Astrocyte (in vitro differentiated cells and primary cell): Measurements from ENCODE around the gene RHOG. TPM values are rescaled to one million over a fixed set of nuclear protein-coding genes. Genes with fewer than 3 reads are reported as not detected.

Experiments used
- DNase-seq: peaks from one replicate; pipeline ENCODE4 v3.0.0-alpha.2; 2010; ENCODE audit warnings: low read depth
- FAIRE-seq: peaks from 2 replicates; lab custom pipeline; 2011; peaks lifted over from hg19 to GRCh38; lab: Jason Lieb, UNC
- H2AFZ ChIP-seq: 2 replicates; pipeline ENCODE4 v1.6.0; 2012; ENCODE audit warnings: low read depth, low read length, inconsistent platforms
- H3K27ac ChIP-seq: 2 replicates; pipeline ENCODE4 v1.5.1; 2011; ENCODE audit warnings: low read depth, low read length, inconsistent platforms
- H3K27me3 ChIP-seq: 2 replicates; pipeline ENCODE4 v1.6.0; 2011; ENCODE audit warnings: low read length, inconsistent platforms; ENCODE audit not compliant: insufficient read depth
- H3K36me3 ChIP-seq: 2 replicates; pipeline ENCODE4 v1.5.1; 2011; ENCODE audit warnings: low read length, inconsistent platforms; ENCODE audit not compliant: insufficient read depth
- H3K4me1 ChIP-seq: 2 replicates; pipeline ENCODE4 v1.5.1; 2011; ENCODE audit warnings: low read length, inconsistent platforms; ENCODE audit not compliant: insufficient read depth
- H3K4me2 ChIP-seq: 2 replicates; pipeline ENCODE4 v1.6.0; 2012; ENCODE audit warnings: low read length, inconsistent platforms
- H3K4me3 ChIP-seq: 2 replicates; pipeline ENCODE4 v1.5.1; 2011; ENCODE audit warnings: low read depth, mild to moderate bottlenecking, low read length, inconsistent platforms; ENCODE audit not compliant: insufficient read depth
- H3K79me2 ChIP-seq: 2 replicates; pipeline ENCODE4 v1.6.0; 2012; ENCODE audit warnings: mild to moderate bottlenecking, low read length, inconsistent platforms; ENCODE audit not compliant: insufficient read depth
- H3K9ac ChIP-seq: 2 replicates; pipeline ENCODE4 v1.6.0; 2012; ENCODE audit warnings: mild to moderate bottlenecking, low read length, inconsistent platforms
- H3K9me3 ChIP-seq: 2 replicates; pipeline ENCODE4 v1.5.1; 2012; ENCODE audit warnings: low read depth, mild to moderate bottlenecking, low read length, inconsistent platforms; ENCODE audit not compliant: insufficient read depth
- H4K20me1 ChIP-seq: 2 replicates; pipeline ENCODE4 v1.6.0; 2012; ENCODE audit warnings: low read length, inconsistent platforms; ENCODE audit not compliant: insufficient read depth
- H3K27ac Mint-ChIP-seq: one replicate; pipeline ENCODE4 v1.8.0; 2021; ENCODE audit warnings: mild to moderate bottlenecking, mixed read lengths; ENCODE audit not compliant: unreplicated experiment
- H3K27me3 Mint-ChIP-seq: one replicate; pipeline ENCODE4 v1.8.0; 2021; ENCODE audit warnings: low read depth, mixed read lengths; ENCODE audit not compliant: unreplicated experiment
- H3K36me3 Mint-ChIP-seq: one replicate; pipeline ENCODE4 v1.8.0; 2021; ENCODE audit warnings: low read depth, mixed read lengths; ENCODE audit not compliant: unreplicated experiment
- H3K4me1 Mint-ChIP-seq: one replicate; pipeline ENCODE4 v1.8.0; 2021; ENCODE audit warnings: low read depth, mixed read lengths; ENCODE audit not compliant: unreplicated experiment
- H3K4me3 Mint-ChIP-seq: one replicate; pipeline ENCODE4 v1.8.0; 2021; ENCODE audit warnings: mild to moderate bottlenecking, moderate library complexity, mixed read lengths; ENCODE audit not compliant: unreplicated experiment
- H3K9me3 Mint-ChIP-seq: one replicate; pipeline ENCODE4 v1.8.0; 2021; ENCODE audit warnings: mild to moderate bottlenecking, mixed read lengths; ENCODE audit not compliant: unreplicated experiment
- CTCF ChIP-seq: IDR thresholded peaks from 2 replicates; pipeline ENCODE4 v1.5.1; 2011; ENCODE audit warnings: low read depth, mild to moderate bottlenecking, inconsistent platforms, low read length, moderate library complexity; ENCODE audit not compliant: insufficient read depth
- EZH2 ChIP-seq: IDR thresholded peaks from 2 replicates; pipeline ENCODE4 v1.6.1; 2012; ENCODE audit warnings: mild to moderate bottlenecking, low read length, inconsistent platforms; ENCODE audit not compliant: insufficient read depth
- total RNA-seq: library from RNA; stranded (reverse); gene quantifications from 2 replicates; pipeline ENCODE4 v1.2.1, GENCODE V29; 2021

The RHOG gene
- total RNA-seq, 1 donor from 2014 or later = 54.5 TPM

- H3K4me1 ChIP-seq = peaks cover 5% of the 10 kb centered on the region
- H3K4me2 ChIP-seq = no peak overlapping the region
- DNase-seq = no peak
- H3K27me3 Mint-ChIP-seq = no peaks in the 10 kb centered on the region
- no peaks in the 10 kb centered on the region for H3K9me3 Mint-ChIP-seq
- H3K27me3 ChIP-seq = no peaks in the 10 kb centered on the region
- no peak overlapping the region for H3K4me3 ChIP-seq
- no peaks in the 10 kb centered on the region for H3K36me3 ChIP-seq
- no peak overlapping the region for H3K27ac Mint-ChIP-seq
- TF ChIP-seq EZH2 = no peak
- TF ChIP-seq CTCF = no peak
- H3K27ac ChIP-seq = no peak overlapping the region
- H3K4me3 Mint-ChIP-seq = no peak overlapping the region
- no peak overlapping the region for H2AFZ ChIP-seq
- no peaks in the 10 kb centered on the region for H4K20me1 ChIP-seq
- H3K4me1 Mint-ChIP-seq = peaks cover 4% of the 10 kb centered on the region
- FAIRE-seq = no peak
- no peaks in the 10 kb centered on the region for H3K36me3 Mint-ChIP-seq
- H3K9me3 ChIP-seq = no peaks in the 10 kb centered on the region
- H3K9ac ChIP-seq = no peak overlapping the region
- H3K79me2 ChIP-seq = peaks cover 4% of the 10 kb centered on the region
These were observed 4.9 kb upstream of the RHOG start for GRCh38 chr11:3845670-3846069.

- Histone ChIP-seq H3K4me3 (no peak overlapping the region), H3K9me3 (no peaks in the 10 kb centered on the region), H4K20me1 (no peaks in the 10 kb centered on the region), H3K36me3 (no peaks in the 10 kb centered on the region), H2AFZ (no peak overlapping the region), H3K4me1 (peaks cover 5% of the 10 kb centered on the region), H3K79me2 (peaks cover 7% of the 10 kb centered on the region), H3K4me2 (no peak overlapping the region), H3K27ac (no peak overlapping the region), H3K9ac (no peak overlapping the region), H3K27me3 (no peaks in the 10 kb centered on the region)
- DNase-seq (no peak), FAIRE-seq (no peak)
- Mint-ChIP-seq H3K4me1 (peaks cover 4% of the 10 kb centered on the region), H3K27ac (no peak overlapping the region), H3K9me3 (no peaks in the 10 kb centered on the region), H3K4me3 (no peak overlapping the region), H3K27me3 (no peaks in the 10 kb centered on the region), H3K36me3 (no peaks in the 10 kb centered on the region)
- TF ChIP-seq EZH2 (no peak), CTCF (no peak)
These were observed 4.5 kb upstream of the RHOG start for GRCh38 chr11:3845246-3845645.

GRCh38 chr11:3843326-3843725 lies 2.6 kb upstream of the RHOG start:
- H3K27ac Mint-ChIP-seq = no peak overlapping the region
- no peak overlapping the region for H3K4me3 Mint-ChIP-seq
- peaks cover 19% of the 10 kb centered on the region for H4K20me1 ChIP-seq
- no peaks in the 10 kb centered on the region for H3K9me3 Mint-ChIP-seq
- H3K9ac ChIP-seq = no peak overlapping the region
- H2AFZ ChIP-seq = no peak overlapping the region
- peaks cover 18% of the 10 kb centered on the region for H3K4me1 ChIP-seq
- no peaks in the 10 kb centered on the region for H3K36me3 Mint-ChIP-seq
- no peak overlapping the region for H3K27ac ChIP-seq
- no peaks in the 10 kb centered on the region for H3K27me3 Mint-ChIP-seq
- peaks cover 27% of the 10 kb centered on the region for H3K79me2 ChIP-seq
- H3K36me3 ChIP-seq = no peaks in the 10 kb centered on the region
- DNase-seq (no peak), FAIRE-seq (no peak)
- no peak overlapping the region for H3K4me3 ChIP-seq
- TF ChIP-seq EZH2 = no peak
- TF ChIP-seq CTCF = no peak
- no peak overlapping the region for H3K4me2 ChIP-seq
- H3K27me3 ChIP-seq = no peaks in the 10 kb centered on the region
- H3K4me1 Mint-ChIP-seq = peaks cover 14% of the 10 kb centered on the region
- no peaks in the 10 kb centered on the region for H3K9me3 ChIP-seq
